ENCODE measurements around the gene VKORC1L1. TPM values are rescaled to one million over a fixed set of nuclear protein-coding genes. Genes with fewer than 3 reads are reported as not detected.
"Not testable (repeated sequence)": the region's sequence is repeated elsewhere in the genome, so short reads cannot be mapped to it uniquely, and the experiment has no call there.

VKORC1L1 gene
- total RNA-seq, 1 experiment from 2014 or later: 27.0 TPM

DNA sequence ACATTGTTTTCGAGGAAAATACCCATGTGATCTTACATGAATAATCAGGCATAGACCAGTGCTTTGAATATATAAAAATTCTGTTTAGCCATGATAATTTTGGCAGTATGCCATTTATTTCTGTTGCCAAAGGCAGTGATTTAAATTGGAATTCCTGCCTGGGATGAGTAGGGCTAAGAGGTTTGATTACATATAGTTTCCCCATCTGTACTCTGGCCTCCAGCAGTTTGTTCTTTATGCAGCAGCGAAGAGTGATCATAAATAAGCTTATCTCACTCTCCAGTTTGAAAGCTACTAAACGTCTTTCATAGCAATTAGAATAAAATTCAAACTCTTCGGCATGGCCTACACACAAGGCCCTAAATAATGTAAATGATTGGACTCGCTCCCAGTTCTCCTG, 72.9 kb downstream of the VKORC1L1 start:
- not testable (repeated sequence) for H3K36me3 ChIP-seq; H3K9me3 ChIP-seq (replicated peaks); H3K4me3 ChIP-seq; H3K27me3 ChIP-seq; H3K4me1 ChIP-seq; H3K27ac ChIP-seq; DNase-seq

DNA sequence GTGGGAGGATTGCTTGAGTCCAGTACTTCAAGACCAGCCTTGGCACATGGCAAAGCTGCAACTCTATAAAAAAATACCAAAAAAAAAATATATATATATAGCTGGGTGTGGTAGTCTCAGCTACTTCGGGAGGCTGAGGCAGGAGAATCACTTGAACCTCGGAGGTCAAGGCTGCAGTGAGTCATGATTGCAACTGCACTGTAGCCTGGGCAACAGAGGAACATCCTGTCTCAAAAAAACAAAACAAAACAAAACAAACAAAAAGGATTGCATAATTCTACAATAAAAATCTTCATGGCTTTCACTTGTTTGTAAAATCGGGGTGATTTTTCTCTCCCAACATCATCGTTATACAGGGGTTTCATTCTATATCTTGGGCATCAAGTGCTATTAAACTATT, 74.0 kb downstream of the VKORC1L1 start:
- H3K9me3 ChIP-seq (replicated peaks): no peaks in the 10 kb centered on the region
- no peaks in the 10 kb centered on the region for H3K27me3 ChIP-seq
- H3K27ac ChIP-seq: no peak overlapping the region
- DNase-seq: no peak
- H3K4me1 ChIP-seq: 0 out of 2 replicates have a peak, but pooled peaks cover 3% of the 10 kb centered on the region
- H3K36me3 ChIP-seq: no peaks in the 10 kb centered on the region; the same call in 1 of the 2 replicates
- no peak overlapping the region for H3K4me3 ChIP-seq

DNA sequence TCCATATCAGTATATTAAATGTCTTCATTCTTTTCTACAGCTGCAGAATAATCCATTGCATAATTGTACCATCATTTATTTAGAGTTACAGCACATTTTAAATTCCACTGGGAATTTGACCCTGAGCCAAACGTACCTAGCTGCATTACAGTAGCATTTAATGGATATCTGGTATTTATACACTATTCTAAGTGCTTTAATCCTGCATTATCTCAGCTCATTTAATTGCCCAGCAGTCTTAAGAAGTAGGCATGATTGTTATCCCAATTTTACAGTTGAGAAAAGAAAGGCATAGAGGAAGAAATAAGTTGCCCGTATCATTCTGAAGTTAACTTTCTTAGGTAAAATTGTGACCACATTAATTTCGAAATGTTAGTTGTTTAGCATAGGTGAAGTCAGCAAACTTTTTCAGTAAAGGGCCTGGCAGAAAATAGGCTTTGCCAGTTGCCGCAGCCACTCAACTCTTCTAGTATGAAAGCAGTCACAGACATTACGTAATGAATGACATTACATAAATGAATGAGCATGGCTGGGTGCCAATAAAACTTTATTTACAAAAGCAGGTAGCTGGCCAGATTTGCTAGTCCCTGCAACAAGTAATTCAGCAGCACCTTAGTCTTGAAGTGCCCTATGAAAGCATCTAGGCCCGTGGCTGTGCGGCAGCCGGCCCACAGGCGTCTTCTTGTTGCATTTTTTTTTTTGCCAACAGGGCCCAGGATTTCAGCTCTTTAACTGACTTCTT, 79.1 kb downstream of the VKORC1L1 start:
- H3K27me3 ChIP-seq: no peaks in the 10 kb centered on the region
- no peaks in the 10 kb centered on the region for H3K9me3 ChIP-seq (replicated peaks)
- H3K4me1 ChIP-seq: 0 out of 2 replicates have a peak, but pooled peaks cover 4% of the 10 kb centered on the region
- no peak overlapping the region for H3K4me3 ChIP-seq
- peak; percentile 69 to 79 for DNase-seq
- peaks cover 18% of the 10 kb centered on the region for H3K36me3 ChIP-seq
- H3K27ac ChIP-seq: peak overlapping the region; percentile 56

DNA sequence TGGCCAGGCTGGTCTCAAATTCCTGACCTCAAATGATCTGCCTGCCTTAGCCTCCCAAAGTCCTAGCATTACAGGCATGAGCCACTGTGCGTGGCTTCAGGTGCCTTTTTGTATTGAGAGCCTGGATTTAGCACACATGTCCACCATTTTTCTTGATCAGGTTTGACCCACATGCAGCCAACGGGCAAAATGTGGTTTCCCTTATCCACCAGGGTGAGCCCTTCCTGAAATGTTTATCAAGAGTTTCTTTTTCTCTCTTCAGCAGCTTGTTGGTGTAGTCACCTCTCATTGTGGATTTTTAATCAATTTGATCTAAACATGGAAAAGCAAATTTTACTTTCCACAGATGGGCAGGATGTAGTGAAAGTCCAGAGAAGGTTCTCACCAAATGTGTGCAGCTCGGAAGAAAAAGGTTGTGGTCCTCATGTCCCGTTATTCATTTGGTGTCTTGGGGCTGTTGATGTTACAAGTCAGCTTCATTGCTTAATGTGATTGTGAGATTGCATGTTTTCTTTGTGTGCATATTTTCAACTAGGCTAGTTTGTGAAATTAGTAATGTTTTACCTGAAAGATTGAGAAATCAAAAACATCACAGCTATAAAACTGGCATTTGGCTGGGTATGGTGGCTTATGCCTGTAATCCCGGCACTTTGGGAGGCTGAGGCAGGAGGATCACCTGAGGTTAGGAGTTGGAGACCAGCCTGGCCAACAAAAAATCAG, 80.3 kb downstream of the VKORC1L1 start:
- Histone ChIP-seq H3K9me3 (replicated peaks) (no peaks in the 10 kb centered on the region), H3K4me3 (no peak overlapping the region), H3K27ac (no peak overlapping the region), H3K4me1 (0 out of 2 replicates have a peak, but pooled peaks cover 4% of the 10 kb centered on the region), H3K27me3 (no peaks in the 10 kb centered on the region), H3K36me3 (peaks cover 25% of the 10 kb centered on the region)
- DNase-seq: no peak

DNA sequence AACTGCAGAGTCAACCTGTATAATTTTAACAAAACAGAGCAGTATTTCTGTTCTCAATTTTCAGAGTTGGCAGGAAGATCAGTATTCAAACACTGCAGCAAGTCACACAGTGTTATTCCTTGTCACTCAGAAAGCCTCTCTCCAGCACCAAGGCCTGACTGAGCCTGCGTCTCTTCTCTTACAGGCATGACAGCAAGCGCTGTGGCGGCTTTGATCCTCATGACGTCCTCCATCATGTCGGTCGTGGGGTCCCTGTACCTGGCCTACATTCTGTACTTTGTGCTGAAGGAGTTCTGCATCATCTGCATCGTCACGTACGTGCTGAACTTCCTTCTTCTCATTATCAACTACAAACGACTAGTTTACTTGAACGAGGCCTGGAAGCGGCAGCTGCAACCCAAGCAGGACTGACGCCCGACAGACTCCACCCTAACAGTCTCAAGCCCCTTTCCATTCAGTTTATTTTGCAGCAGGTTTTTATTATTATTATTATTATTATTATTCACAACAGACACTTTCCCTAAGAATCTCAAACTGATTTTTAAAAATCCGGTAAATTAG, 81.1 kb downstream of the VKORC1L1 start:
- no peak for DNase-seq
- Histone ChIP-seq H3K27ac (no peak overlapping the region), H3K4me3 (no peak overlapping the region)

DNA sequence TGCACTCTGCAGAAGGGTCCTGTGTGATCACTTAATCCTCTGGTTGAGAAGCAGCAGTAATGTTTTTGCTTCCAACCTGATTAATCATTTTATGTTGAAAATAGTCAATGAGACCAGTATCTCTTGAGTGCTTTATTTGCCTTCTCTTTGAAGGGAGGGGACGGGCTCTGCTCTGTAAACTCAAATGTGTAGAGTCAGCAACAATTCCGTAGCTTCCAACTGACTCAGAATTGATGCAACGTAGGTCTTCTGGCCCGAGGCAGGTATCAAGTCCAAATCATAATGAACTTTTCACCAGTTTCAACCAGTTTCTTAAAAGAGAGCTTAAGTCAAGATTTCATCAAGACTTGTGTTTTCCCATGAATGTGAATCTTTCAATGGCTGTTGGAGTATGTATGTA, 82.8 kb downstream of the VKORC1L1 start:
- H3K4me1 ChIP-seq: 0 out of 2 replicates have a peak, but pooled peaks cover 4% of the 10 kb centered on the region
- no peaks in the 10 kb centered on the region for H3K9me3 ChIP-seq (replicated peaks)
- H3K27me3 ChIP-seq: no peaks in the 10 kb centered on the region
- no peak overlapping the region for H3K4me3 ChIP-seq
- no peak for DNase-seq
- no peak overlapping the region for H3K27ac ChIP-seq
- peaks cover 51% of the 10 kb centered on the region for H3K36me3 ChIP-seq

More for the DNA sequence above, 81.1 kb downstream of the VKORC1L1 start:
- Histone ChIP-seq H3K36me3 (peaks cover 33% of the 10 kb centered on the region), H3K27me3 (no peaks in the 10 kb centered on the region), H3K9me3 (replicated peaks) (no peaks in the 10 kb centered on the region), H3K4me1 (0 out of 2 replicates have a peak, but pooled peaks cover 4% of the 10 kb centered on the region)

- Histone ChIP-seq H3K4me3 (no peak overlapping the region), H3K9me3 (replicated peaks) (no peaks in the 10 kb centered on the region), H3K27ac (no peak overlapping the region), H3K4me1 (no peaks in the 10 kb centered on the region), H3K27me3 (no peaks in the 10 kb centered on the region), H3K36me3 (peaks cover 83% of the 10 kb centered on the region)
- DNase-seq: no peak
Measured at GRCh38 chr7:65960351-65961074, 87.6 kb downstream of the VKORC1L1 start.

GRCh38 chr7:65962033-65962432, 89.2 kb downstream of the VKORC1L1 start:
- no peak overlapping the region for H3K4me3 ChIP-seq
- H3K4me1 ChIP-seq: no peaks in the 10 kb centered on the region
- DNase-seq: no peak
- H3K27ac ChIP-seq: no peak overlapping the region
- H3K9me3 ChIP-seq (replicated peaks): no peaks in the 10 kb centered on the region
- H3K27me3 ChIP-seq: no peaks in the 10 kb centered on the region
- peaks cover 88% of the 10 kb centered on the region for H3K36me3 ChIP-seq

- H3K4me1 ChIP-seq; H3K9me3 ChIP-seq (replicated peaks); H3K27me3 ChIP-seq; H3K4me3 ChIP-seq; DNase-seq; H3K27ac ChIP-seq: not testable (repeated sequence)
- peaks cover 89% of the 10 kb centered on the region for H3K36me3 ChIP-seq
Measured at GRCh38 chr7:65964671-65965070, 91.8 kb downstream of the VKORC1L1 start.

- Histone ChIP-seq H3K27ac (no peak overlapping the region), H3K4me1 (no peaks in the 10 kb centered on the region), H3K9me3 (replicated peaks) (no peaks in the 10 kb centered on the region), H3K36me3 (peaks cover 90% of the 10 kb centered on the region), H3K4me3 (no peak overlapping the region), H3K27me3 (no peaks in the 10 kb centered on the region)
- no peak for DNase-seq
Measured at GRCh38 chr7:65966146-65966545, 93.3 kb downstream of the VKORC1L1 start.

GRCh38 chr7:65967361-65968155, 94.7 kb downstream of the VKORC1L1 start:
- Histone ChIP-seq H3K4me3 (no peak overlapping the region), H3K36me3 (peaks cover 89% of the 10 kb centered on the region), H3K27me3 (no peaks in the 10 kb centered on the region), H3K9me3 (replicated peaks) (no peaks in the 10 kb centered on the region), H3K4me1 (no peaks in the 10 kb centered on the region), H3K27ac (no peak overlapping the region)
- no peak for DNase-seq

DNA sequence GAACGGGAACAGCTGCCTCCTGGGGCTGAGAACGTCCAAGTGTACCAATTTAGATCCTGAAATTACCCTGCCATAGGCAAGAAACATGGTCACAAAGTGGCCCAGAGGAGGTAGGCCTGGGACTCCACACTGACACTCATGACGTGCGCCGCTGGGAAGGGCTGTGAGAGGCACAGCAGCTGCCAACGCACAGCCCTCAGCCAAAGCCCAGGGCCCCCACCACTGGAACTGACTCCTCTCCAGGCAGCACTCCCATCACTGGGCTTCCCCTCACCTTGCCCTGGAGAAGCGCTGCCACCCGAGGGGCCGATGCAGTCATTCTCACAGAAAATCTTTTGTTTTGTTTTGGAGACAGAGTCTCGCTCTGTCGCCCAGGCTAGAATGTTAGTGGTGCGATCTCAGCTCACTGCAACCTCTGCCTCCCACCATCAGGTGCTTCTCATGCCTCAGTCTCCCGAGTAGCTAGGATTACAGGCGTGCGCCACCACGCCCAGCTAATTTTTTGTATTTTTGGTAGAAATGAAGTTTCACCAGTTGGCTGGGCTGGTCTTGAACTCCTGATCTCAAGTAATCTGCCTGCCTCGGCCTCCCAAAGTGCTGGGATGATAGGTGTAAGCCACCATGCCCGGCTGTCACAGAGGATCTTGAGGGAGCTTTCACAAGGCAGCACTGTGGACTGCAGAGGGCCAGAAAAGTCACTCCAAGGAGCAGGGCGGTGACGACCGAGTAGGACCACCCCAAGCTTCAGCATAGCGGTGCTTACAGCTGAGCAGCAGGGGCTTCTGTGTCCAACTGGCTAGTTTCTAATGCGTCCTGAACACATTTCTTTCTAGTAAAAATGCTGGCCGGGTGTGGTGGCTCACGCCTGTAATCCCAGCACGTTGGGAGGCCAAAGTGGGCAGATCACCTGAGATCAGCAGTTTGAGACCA, 95.6 kb downstream of the VKORC1L1 start:
- Histone ChIP-seq H3K27me3 (no peaks in the 10 kb centered on the region), H3K4me1 (no peaks in the 10 kb centered on the region), H3K9me3 (replicated peaks) (no peaks in the 10 kb centered on the region), H3K4me3 (no peak overlapping the region), H3K27ac (no peak overlapping the region), H3K36me3 (peaks cover 89% of the 10 kb centered on the region)
- DNase-seq: no peak

GRCh38 chr7:65971021-65971420, 98.1 kb downstream of the VKORC1L1 start:
- H3K27ac ChIP-seq: no peak overlapping the region
- no peaks in the 10 kb centered on the region for H3K4me1 ChIP-seq
- no peak overlapping the region for H3K4me3 ChIP-seq
- no peak for DNase-seq
- no peaks in the 10 kb centered on the region for H3K27me3 ChIP-seq
- no peaks in the 10 kb centered on the region for H3K9me3 ChIP-seq (replicated peaks)
- H3K36me3 ChIP-seq: peaks cover 89% of the 10 kb centered on the region

Data from SJCRH30 (cell line).